ENCODE measurements around the gene VSTM2L. TPM values are rescaled to one million over a fixed set of nuclear protein-coding genes. Genes with fewer than 3 reads are reported as not detected.

VSTM2L gene
- total RNA-seq, 1 donor from 2014 or later = 0.52 TPM

DNA sequence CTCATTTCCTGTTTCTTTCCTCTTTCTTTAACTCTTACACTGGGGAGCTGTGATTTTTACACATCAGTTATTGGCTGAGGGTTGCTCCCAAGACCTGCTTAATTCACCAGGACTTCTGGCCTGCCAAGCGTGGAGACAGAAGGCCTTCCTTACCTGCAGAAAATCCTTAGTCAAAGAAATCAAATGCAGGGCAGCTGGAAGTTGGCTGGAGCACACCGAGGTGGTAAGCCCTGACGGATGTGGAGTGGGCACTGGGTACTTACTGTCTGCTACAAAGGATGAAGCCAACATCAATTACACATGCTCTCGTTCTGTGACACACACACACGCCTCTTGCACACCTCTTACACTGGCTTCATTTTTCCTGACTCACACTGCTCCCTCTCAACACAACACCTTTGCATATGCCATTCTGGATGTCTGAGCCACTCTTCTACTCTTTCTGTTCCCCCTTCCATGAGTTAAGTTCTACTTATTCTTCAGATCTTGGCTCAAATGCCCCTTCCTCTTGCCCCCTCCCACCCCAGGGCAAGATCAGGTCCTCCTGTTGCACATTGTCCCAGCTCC, 68.7 kb downstream of the VSTM2L start:
- ATAC-seq = no peak

GRCh38 chr20:37972256-37973058, 69.5 kb downstream of the VSTM2L start:
- ATAC-seq = no peak

DNA sequence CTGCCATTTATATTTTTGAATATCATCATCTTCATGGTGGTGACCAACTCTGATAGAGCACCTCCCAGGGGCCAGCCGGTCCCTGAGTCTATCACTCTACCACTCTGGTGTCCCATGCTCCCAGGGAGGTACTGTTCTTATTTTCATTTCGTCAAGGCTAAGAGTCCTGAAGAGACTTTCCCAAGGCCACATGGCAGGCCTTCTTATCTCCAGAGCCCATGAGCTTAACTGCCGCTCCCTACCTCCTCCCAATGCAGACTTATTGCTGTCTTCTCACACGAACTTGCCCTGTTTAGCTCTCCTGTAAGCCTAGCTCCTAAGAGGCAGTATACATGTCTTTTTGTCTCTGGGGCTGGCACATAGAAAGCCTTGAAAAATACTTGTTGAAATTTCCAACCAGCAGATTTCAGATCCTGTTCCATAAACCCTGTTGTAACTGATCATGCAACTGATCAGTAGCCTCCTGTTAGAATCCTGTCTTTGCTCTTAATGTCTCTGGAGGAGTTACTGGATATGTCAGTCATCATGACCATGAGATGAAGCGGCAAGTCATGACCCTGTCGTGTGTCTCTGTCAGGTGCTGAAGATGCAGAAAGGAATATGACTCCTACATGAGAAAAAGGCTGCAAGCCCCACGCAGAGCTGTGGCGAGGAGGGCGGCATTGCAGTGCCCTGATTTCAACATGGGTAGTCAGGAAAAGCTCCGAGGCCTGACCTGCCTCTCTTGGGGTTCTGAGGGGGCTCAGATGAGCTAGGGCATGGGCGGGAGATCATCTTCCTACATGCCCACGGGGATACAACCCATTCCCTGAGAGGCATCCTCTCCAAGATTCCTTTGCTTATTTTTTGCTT, 70.4 kb downstream of the VSTM2L start:
- ATAC-seq = no peak

GRCh38 chr20:37976887-37977286, 74.0 kb downstream of the VSTM2L start:
- ATAC-seq = no peak

- ATAC-seq = no peak
Measured at GRCh38 chr20:37977338-37977737, 74.4 kb downstream of the VSTM2L start.

DNA sequence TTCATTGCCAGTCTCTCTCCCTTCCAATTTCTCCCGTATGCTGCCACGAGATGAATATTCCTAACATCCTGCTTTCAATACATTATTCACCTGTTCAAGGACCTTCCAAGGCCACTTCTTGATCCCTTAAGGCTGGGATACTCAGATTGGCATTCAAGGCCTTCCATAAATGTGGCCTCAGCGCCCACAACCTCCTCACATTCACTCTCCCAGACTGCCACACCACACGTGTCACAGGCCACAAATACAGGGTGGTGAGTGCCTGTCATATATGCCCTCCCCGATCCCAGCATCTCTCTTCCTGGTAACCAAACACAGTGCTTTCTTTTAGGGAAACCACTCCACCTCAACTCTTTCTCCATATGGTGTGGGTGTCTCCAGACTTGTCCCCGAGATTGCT, 74.9 kb downstream of the VSTM2L start:
- ATAC-seq = no peak

- no peak for ATAC-seq
Measured at GRCh38 chr20:37979021-37979985, 76.4 kb downstream of the VSTM2L start.

- ATAC-seq = no peak
Measured at GRCh38 chr20:37980383-37980782, 77.5 kb downstream of the VSTM2L start.

DNA sequence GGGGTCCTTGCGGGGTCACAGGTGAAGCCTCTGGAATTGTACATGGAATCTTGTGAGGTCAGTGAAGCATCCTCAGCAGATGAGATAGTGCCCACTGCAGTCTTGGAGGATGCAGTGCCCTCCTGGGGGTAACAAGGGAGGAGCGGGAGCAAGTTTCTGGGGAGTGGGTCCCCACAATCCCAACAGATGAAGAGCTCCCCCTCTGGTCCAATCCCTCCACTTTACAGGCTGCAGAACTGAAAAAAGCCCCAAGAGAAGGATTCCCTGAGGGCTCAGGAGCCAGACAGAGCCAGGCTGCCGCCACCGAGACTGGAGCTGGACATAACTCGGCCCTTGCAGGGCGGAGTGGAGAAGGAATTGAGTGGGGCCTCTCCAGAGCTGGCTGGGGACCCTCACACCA, 77.9 kb downstream of the VSTM2L start:
- no peak for ATAC-seq

- ATAC-seq = no peak
Measured at GRCh38 chr20:37981568-37981967, 78.6 kb downstream of the VSTM2L start.

GRCh38 chr20:37983286-37983685, 80.4 kb downstream of the VSTM2L start:
- ATAC-seq = no peak

DNA sequence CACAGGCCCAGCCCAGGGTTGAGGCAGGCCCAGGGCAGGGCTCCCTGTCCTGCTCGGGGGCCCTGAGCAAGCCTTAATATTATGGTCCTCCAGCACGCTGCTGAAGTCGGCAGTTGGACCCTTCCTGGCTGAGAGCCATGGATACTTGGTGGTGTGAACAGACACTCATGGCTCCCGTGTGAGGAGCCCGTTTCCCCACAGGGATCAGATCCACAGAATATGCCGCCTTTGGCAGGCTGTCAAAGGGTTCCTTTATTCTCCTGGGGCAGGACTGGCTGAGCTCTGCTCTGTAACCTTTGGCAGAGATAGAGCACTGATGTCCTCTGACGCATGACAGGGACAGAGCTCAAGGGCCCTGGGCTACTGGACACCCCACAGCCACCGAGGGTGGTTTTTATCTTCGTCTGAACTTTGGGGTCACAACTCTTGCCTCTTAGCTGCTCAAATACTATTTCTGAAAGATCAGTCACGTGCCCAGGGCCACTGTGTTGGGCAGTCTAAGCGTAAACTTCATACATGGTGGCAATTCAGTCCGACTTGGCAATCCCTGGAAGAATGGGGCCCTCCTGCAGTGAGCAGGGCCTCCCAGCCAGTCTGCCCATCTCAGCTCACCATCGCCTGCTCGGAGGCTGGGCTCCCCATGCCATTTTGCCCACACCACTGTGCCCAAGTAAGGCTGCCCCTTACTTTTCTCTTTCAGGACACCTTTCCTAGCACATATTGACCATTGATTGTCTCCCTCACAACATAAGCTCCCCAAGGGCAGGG, 81.3 kb downstream of the VSTM2L start:
- ATAC-seq = no peak

GRCh38 chr20:37986044-37986858, 83.3 kb downstream of the VSTM2L start:
- ATAC-seq = no peak

- ATAC-seq = peak; percentile 23
Measured at GRCh38 chr20:37986873-37987601, 84.1 kb downstream of the VSTM2L start.

DNA sequence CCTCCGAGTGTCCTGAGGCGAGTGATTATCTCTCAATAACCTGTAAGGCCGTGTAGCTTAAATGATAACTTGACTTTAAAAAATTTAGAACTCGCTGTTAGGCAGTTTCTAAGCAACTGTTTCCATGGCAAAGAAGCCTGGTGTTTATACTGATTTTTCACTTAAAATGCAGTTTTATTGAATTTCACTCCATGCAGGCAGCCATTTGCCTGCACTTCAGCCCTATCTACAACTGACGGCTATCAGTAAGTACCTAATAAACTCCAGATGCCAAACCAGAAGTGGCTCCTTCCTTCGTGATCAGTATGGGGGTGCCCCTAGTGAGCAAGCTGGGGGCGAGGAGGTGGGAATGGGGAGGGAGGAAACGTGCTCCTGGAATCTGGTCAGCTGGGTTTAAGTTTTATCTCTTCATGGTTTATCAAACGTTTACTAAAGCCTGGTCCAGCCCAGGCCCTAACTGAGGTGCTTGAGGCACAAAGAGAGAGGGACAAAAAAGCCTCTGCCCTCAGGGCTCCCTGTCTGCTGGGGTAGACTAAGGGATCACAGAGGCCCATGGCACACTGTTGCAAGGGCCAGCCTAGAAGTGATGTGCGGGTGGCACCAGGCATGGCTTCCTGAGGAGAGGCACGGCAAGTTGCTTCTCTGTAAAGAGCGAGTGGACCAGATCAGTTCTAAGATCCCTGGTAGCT, 84.8 kb downstream of the VSTM2L start:
- ATAC-seq = no peak

DNA sequence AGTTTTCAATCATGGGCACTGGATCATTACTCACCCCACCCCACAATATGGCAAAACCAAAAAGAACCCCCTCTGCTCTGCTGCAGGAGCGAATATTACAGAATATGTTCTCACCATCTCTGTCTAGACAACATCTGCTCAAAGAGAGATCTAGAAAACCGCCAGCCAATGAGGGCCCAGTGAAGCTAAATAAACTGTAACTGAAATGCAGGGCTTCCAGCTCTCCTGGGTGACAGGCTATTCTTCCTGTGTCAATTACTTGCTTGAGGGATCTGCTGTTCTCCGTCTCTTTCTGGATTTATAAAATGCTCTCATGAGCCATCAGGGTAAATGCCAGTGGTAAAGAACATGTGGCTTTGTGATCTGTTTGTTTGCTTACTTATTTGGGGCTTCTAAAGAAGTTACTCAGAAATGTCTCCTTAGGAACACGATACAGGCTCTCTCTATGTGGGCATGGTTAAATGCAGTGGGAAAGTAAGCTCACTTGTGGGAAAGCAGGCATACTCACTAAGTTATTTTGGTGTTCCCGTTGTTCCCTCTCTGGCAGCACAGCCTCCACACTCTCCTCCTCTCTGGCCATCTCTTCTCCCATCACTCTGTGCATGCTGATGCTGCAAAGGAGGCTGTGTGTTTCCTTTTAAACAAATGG, 85.5 kb downstream of the VSTM2L start:
- ATAC-seq = no peak

GRCh38 chr20:37989601-37990295, 86.8 kb downstream of the VSTM2L start:
- ATAC-seq = no peak

- peak; percentile 65 for ATAC-seq
Measured at GRCh38 chr20:37990571-37991151, 87.7 kb downstream of the VSTM2L start.
